GM19438 (cell line): Measurements from ENCODE around the gene ADAMTSL3.
"Not testable (repeated sequence)": the region's sequence is repeated elsewhere in the genome, so short reads cannot be mapped to it uniquely, and the experiment has no call there.

Source experiments
- ATAC-seq: cut with Tn5 transposase; IDR thresholded peaks from one replicate; pipeline ENCODE4 v1.9.1; 2021; ENCODE audit warnings: low read depth; ENCODE audit not compliant: unreplicated experiment

ADAMTSL3 gene

GRCh38 chr15:84001037-84001436, 347.1 kb downstream of the ADAMTSL3 start:
- ATAC-seq: no peak

- no peak for ATAC-seq
These were observed 347.7 kb downstream of the ADAMTSL3 start for GRCh38 chr15:84001655-84002054.

GRCh38 chr15:84003791-84004503, 350.0 kb downstream of the ADAMTSL3 start:
- no peak for ATAC-seq

- ATAC-seq: no peak
These were observed 352.5 kb downstream of the ADAMTSL3 start for GRCh38 chr15:84006421-84006820.

GRCh38 chr15:84009616-84010015, 355.7 kb downstream of the ADAMTSL3 start:
- no peak for ATAC-seq

- ATAC-seq: no peak
These were observed 356.3 kb downstream of the ADAMTSL3 start for GRCh38 chr15:84010246-84010645.

GRCh38 chr15:84016371-84016770, 362.4 kb downstream of the ADAMTSL3 start:
- no peak for ATAC-seq

- ATAC-seq: no peak
These were observed 368.6 kb downstream of the ADAMTSL3 start for GRCh38 chr15:84022516-84022915.

GRCh38 chr15:84023636-84024035, 369.7 kb downstream of the ADAMTSL3 start:
- no peak for ATAC-seq

- ATAC-seq: no peak
These were observed 380.1 kb downstream of the ADAMTSL3 start for GRCh38 chr15:84033793-84034553.

- no peak for ATAC-seq
These were observed 380.9 kb downstream of the ADAMTSL3 start for GRCh38 chr15:84034578-84035398.

- no peak for ATAC-seq
These were observed 381.5 kb downstream of the ADAMTSL3 start for GRCh38 chr15:84035399-84035766.

GRCh38 chr15:84037301-84037700, 383.4 kb downstream of the ADAMTSL3 start:
- no peak for ATAC-seq

GRCh38 chr15:84042434-84043056, 388.6 kb downstream of the ADAMTSL3 start:
- ATAC-seq: not testable (repeated sequence)

GRCh38 chr15:84046064-84046637, 392.2 kb downstream of the ADAMTSL3 start:
- no peak for ATAC-seq

GRCh38 chr15:84049480-84049879, 395.6 kb downstream of the ADAMTSL3 start:
- ATAC-seq: not testable (repeated sequence)

- no peak for ATAC-seq
These were observed 396.2 kb downstream of the ADAMTSL3 start for GRCh38 chr15:84050076-84050475.

GRCh38 chr15:84051146-84051545, 397.2 kb downstream of the ADAMTSL3 start:
- not testable (repeated sequence) for ATAC-seq

GRCh38 chr15:84054544-84054943, 400.6 kb downstream of the ADAMTSL3 start:
- ATAC-seq: not testable (repeated sequence)

- ATAC-seq: no peak
These were observed 403.9 kb downstream of the ADAMTSL3 start for GRCh38 chr15:84057714-84058331.
